GM04503 (cell line): ENCODE data around the gene WDR19.

Experiments
- DNase-seq: peaks from one replicate; pipeline ENCODE4 v3.0.0-alpha.2; 2012; ENCODE audit warnings: low read depth

The WDR19 gene

DNA sequence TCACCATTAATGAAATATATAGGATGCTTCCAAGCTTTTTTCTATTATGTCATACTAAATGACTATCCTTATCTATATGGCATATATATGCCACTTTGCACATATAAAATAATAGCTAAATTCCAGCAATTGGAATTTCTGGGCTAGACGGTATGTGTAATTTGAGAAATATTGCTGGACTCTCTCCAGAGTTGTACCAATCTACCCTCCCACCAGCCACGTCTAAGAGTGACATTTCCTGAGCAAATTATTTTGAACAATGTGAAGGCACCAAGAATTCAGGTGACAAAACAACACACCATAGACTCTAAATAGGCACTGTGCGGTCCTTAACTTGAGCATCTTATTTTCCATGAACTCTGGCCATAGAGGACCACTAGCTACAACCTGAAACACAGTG lies 121.5 kb downstream of the WDR19 start:
- no peak for DNase-seq

DNA sequence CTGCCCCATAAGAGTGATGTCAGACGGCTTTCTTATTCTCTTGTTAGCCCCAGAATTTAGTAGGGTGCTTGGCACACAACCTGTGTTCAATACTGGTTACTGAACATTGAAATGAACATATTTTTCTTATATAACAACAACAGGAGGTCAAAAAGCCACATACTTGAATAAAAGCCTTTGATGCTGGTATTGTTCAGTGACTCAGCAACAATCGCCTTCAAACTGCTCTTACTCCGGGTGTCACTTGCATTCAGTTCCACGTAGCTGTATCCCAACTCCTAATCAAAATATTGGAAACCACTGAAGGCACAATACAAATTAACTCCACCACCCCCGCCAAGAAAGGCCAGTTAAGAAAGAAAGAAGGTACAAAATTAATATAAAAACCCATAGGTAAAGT lies 122.3 kb downstream of the WDR19 start:
- DNase-seq, result no peak

DNA sequence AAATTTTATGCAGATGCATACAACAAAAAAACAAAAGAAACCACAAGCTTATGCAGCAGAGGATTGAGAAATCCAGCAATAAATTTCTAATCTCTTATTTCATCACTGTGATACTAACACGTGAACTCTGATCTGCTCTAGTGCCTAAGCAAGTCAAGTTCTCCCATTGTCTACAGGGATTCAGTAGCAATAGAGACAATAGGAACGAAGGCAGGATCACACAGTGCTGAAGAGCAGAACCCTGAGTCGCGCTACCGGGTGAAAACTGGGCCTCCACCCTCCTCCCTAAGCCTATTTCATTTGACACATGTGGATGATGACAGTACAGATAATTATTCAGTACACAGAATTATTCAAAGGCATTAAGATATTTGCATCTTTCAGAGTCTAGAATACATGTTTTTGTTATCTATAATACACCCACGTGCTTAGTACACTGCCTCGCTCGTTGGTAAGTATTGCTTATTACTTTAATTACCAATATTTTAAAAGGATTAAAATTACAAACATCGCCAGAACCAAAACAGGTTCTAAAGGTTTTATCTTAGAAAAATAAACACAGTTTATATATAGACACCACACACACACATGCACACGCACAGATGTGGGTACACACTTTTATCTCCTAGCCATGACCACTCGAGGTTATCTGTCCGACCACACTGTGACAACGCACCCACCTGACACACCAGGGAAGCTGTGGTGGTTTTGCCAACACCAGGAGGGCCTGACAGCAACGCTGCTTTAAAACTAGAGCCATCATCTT lies 123.8 kb downstream of the WDR19 start:
- DNase-seq, result peak; percentile 11

DNA sequence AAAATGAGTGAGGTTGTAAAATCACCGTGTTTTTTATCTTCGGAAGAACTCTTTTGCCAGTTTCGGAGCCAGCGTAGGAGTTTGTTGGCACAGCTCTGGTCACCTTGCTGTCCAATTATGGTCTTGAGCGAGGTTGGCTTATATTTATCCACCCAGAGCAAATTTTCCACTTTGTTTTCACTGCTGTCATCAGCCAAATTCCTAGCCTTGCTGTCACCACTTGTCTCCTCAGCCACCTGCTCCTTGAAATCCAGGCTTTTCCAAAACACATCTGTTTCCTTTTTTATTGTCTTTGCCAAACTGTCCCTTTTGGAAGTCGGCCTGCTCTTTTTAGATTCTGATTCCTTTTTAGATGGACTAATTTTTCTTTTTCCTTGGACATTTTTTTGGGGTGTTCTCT lies 126.3 kb downstream of the WDR19 start:
- DNase-seq, result no peak

- DNase-seq, result no peak
Observed at GRCh38 chr4:39312816-39313215, 130.5 kb downstream of the WDR19 start.

DNA sequence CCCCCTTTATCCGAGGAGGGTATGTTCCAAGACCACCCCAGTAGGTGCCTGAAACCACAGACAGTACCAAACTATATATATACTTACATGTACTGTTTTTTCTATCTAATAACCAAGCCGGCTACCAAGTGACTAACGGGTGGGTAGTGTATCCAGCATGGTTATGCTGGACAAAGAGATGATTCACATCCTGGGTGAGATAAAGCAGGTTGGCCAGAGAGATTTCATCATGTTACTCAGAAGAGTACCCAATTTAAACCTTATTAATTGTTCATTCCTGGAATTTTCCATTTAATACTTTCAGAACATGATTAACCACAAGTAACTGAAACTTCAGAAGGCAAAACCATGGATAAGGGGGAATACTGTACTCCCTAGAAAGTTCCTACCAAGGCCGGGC lies 137.3 kb downstream of the WDR19 start:
- peak; percentile 39 for DNase-seq

GRCh38 chr4:39320381-39321115 lies 138.2 kb downstream of the WDR19 start:
- no peak for DNase-seq

- DNase-seq, result no peak
Observed at GRCh38 chr4:39323821-39324220, 141.5 kb downstream of the WDR19 start.

DNA sequence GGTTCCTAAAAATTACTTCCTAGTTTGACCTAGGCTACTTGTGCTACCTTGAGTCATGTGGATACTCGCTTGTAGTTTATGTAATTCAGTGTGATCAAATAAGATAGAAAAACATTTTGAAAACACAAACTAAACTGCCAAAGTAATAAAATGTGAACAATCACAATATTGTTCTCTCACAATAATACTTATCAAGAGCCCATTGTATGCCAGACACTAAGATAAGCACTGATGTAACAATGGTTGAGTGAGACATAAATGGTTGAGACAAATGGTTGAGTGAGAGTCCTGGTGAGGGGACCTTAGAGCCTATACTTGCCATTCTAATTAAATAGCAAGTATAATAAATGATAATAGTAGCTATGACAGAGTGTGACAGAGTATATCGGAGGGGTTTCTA lies 142.1 kb downstream of the WDR19 start:
- no peak for DNase-seq

DNA sequence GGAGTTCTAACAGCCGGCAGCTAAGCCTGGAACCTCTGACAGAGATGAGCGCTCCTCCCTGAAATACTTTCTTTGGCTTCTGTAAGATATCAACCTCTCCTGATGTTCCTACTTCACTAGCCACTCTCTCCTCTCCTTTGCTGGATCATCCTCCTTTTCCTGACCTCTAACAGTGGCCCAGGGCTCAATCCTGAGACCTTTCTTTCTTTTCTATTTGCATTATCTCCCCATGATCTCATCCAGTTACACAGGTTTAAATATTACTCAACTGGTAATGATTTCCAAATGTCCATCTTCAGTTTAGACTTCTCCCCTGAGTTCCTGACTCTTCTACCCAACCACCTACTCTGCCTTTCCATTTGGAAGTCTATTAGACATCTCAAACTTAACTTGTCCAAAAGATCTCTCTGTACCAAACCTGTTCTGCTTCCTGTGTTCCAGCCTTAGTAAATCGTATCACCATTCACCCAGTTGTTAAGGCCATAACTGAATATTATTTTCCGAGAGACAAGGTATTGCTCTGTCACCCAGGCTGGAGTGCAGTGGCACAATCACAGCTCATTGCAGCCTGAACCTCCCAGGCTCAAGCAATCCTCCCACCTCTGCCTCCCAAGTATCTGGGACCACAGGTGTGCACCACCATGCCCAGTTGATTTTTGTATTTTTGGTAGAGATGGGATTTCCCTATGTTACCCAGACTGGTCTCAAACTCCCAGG lies 142.7 kb downstream of the WDR19 start:
- no peak for DNase-seq

DNA sequence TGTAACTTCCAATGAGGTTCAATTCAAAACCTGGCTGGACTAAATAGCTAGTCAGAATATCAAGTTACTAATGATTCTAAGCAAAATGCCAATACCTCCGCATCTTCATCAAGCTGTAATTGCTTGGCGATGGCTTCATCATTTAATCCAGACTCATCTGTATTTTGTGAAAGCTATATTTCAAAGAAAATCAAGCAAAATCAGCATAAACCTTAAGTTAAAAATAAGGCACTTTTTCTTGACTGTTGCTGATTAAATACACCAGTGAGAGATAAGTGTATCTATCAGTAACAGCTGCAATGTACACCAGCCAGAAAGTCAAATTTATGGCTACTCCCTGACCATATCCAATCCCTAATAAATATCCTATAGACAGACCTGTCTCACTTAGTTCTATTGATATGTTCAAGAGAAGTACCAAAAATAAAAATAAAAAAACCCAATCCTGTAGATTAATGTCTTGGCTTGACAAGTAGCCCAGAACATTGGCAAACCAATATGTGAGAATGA lies 144.2 kb downstream of the WDR19 start:
- DNase-seq, result no peak

- no peak for DNase-seq
Observed at GRCh38 chr4:39330353-39330752, 148.0 kb downstream of the WDR19 start.

GRCh38 chr4:39331191-39331590 lies 148.9 kb downstream of the WDR19 start:
- no peak for DNase-seq
